GM21528 (cell line): ENCODE data around the gene REPS1.
"Not testable (repeated sequence)": the region's sequence is repeated elsewhere in the genome, so short reads cannot be mapped to it uniquely, and the experiment has no call there.

Experiments used
- ATAC-seq: cut with Tn5 transposase; IDR thresholded peaks from one replicate; pipeline ENCODE4 v1.9.1; 2021; ENCODE audit warnings: mild to moderate bottlenecking, moderate library complexity; ENCODE audit not compliant: unreplicated experiment, low FRiP score

The REPS1 gene

DNA sequence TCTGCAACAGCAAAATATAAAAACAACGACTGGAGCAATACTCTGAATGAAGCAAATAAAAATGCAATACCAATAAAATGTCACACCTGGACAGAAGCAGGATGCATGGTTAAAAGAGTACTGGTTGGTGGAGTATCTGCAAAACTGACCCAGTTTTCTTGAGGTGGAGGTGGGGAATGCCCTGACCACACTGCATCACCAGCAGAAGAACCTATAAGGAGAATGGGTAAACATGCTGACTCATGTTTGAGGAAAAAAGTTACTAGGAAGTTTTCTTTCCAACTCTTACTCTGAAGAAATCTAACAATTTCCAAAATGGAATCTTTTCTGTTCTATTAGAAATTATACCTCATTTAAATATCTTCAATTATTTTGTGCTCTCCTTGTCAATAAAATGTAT is 43.6 kb downstream of the REPS1 start:
- ATAC-seq: no peak

DNA sequence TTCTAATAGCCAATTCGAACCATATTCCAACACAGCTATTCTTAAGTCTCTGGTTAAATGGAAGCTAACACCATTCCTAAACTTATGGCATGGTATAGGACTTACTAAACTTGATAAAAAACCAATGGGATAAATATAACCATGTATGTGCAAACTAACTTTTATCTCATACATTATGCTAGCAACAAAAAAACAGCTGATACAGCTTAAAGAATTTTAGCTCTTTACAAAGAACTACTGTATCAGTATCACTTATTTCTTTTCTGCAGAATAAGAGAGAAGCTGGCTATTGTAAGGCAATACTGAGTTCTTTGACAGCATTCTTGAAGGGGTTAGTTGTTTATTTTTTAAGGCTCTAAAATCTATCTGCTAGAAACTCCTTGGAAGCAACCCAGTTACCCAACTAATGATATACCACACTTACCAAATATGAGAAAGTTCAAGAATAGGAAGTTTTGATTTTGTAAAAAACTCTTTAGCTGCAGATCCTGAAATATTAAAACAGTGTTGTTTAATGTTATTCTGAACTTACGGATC is 44.9 kb downstream of the REPS1 start:
- ATAC-seq: no peak

DNA sequence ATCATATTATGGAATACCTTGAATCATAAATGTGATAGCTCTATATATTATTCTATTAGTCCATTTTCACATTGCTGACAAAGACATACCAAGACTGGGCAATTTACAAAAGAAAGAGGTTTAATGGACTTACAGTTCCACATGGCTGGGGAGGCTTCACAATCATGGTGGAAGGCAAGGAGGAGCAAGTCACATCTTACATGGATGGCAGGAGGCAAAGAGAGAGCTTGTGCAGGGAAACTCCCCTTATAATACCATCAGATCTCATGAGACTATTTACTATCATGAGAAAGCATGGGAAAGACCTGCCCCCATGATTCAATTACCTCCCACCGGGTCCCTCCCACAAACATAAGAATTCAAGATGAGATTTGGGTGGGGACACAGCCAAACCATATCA is 51.2 kb downstream of the REPS1 start:
- ATAC-seq: not testable (repeated sequence)

DNA sequence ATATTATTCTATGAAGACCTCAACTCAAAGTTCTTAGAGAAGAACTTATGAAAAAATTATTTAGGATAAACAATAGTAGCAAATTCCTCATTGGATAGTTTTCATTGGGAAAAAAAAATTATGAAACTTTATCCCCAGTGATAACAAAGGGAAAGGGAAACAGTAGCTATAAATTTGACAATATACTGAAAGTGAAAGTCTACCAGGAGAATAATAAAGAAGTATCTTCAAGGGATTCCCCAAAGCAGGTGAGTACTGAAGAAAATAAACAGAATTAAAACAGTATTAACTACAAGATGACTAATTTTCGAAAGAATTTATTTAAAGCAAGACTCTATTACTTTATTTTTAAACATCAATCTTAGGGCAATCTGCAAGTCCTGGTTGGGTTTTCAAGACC is 56.4 kb downstream of the REPS1 start:
- ATAC-seq: no peak

DNA sequence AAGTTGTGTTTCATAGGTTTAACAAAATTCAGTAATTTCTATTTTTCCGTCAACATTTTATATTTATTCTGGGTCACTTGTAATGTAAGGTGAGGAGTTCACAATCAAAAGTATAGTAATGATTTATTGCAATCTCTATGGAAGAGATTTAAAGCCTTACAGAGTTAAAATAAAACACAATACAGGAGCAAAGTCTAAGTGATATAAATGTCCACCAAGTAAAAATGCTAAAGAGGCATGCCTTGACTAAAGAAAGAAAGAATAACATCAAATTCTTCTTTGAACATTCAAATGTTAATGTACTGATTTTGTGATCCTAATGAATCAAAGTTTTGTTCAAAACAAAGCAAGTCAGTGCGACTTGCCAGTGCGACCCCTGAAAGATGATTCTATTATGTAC is 61.5 kb downstream of the REPS1 start:
- no peak for ATAC-seq

DNA sequence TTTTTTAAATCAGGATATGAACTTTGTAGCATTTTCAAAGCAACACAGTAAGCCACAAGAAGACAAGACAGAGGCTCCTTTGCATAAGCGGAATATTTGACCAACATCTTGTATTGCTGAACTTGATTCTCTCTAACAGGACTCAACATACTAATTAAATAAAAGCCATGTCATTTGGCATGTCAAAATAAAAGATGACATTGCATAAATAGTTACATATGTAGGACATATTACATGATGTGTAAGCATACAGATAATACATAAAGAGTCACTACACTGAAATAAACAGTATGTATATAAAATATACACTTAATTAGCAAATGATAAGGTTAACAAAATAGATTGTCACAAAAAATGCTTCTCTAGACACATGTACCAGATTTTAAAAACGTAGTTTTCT is 62.2 kb downstream of the REPS1 start:
- no peak for ATAC-seq

DNA sequence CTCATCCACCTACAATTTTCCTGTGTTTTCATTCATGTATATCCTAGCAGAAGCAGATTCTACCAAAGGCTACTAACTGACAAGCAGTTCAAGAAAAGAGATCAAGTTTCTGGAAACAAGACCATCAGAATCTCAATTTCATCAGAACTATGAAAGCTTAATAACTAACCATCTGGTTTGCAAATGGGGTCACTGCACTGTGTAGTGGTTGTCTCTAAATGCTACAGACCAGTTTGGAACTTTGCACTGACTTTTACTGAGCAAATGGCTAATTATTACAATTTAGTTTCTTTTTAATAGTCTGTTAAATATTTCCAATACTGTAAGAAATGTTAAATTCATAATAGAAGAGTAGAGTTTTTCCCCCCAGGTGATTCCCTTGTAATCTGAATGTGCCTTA is 64.5 kb downstream of the REPS1 start:
- ATAC-seq: peak; percentile 58

DNA sequence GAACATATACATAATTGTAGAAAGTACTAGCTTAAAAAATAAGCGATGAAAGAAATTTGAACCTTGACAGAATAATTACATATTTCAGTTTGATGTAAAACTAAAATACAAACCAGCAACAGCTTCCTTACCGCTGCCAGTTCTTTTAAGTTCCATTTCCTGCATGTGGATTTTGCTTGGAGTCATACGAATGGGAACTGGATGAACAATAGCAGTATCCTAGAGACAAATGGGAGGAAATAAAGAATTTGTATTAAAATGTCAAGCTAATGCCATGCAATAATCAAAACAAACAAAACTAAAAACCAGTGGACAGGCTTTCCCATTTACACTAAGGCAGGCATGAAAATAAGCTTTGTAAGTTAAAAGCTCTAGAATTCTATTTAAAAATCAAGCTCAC is 67.1 kb downstream of the REPS1 start:
- no peak for ATAC-seq

DNA sequence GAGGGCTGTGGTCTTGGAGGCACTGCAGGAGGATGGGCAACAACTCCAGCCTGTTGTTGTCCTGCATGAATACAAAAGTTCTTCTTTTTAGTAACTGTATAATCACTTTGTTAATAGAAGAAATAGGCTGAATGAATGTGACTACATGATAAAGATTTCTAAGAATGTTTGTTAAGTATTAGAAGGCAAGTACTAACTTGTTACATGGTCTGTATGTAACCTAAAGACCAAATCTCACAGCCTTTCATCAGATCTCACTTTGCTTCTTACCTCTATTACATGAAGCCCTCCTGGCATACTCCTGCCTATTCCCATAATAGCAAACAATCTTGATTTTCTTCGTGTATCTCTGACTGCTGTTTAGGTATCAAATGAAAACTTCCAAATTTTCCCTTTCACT is 73.4 kb downstream of the REPS1 start:
- ATAC-seq: no peak

DNA sequence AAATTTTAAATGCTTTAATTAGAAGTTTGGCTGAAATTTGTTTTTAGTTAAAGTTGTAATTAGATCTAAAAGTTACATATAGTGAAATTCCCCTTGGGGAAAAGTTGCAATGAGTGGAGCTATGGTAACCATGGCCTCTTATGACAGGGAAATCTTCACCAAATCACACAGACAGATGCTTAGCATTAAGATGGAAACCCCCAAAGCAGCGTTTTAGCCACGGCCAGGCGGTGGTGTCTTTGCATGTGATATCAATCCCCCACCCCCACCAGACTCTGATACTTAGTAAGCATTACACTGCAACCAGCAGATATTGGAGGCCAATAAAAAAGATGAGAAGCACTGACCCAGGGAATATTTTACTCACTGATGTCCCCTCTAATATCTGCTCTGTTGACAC is 75.7 kb downstream of the REPS1 start:
- no peak for ATAC-seq

DNA sequence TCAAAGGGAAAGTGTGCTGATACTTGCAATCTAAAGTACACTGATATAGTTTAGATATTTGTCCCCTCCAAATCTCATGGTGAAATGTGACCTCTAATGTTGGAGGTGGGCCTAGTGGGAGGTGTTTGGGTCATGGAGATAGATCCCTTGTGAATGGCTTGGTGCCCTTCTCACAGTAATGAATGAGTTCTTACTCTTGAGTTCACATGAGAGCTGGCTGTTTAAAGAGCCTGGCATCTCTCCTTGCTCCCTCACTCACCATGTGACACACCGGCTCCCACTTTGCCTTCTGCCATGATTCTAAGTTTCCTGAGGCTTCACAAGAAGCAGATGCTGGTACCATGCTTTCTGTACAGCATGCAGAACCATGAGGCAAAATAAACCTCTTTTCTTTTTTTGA is 78.1 kb downstream of the REPS1 start:
- no peak for ATAC-seq

DNA sequence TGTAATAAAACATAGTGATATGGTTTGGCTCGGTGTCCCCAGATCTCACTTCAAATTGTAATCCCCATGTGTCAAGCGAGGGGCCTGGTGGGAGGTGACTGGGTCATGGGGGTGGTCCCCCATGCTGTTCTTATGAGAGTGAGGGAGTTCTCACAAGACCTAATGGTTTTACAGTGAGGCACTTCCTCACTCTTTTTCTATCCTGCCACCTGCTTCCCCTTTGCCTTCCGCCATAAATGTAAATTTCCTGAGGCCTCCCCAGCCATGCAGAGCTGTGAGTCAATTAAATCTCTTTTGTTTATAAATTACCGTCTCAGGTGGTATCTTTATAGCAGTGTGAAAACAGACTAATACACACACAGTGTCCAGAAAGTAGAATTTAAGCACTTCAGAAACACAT is 78.5 kb downstream of the REPS1 start:
- no peak for ATAC-seq

DNA sequence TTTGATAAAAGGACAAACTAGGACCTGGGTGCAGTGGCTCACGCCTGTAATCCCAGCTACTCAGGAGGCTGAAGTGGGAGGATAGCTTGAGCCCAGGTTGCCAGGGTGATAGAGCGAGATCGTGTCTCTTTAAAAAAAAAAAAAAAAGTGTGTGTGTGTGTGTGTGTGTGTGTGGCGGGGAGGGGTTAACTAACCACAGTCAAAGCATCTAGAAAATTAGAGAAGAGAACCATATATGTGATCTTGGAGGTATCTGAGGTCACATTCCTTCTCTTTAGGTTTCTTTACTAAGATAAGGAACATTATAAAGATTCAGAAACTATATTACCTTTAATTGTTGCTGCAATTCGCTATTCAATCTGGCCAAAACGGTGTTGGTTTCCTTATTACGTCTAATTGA is 80.9 kb downstream of the REPS1 start:
- ATAC-seq: no peak

DNA sequence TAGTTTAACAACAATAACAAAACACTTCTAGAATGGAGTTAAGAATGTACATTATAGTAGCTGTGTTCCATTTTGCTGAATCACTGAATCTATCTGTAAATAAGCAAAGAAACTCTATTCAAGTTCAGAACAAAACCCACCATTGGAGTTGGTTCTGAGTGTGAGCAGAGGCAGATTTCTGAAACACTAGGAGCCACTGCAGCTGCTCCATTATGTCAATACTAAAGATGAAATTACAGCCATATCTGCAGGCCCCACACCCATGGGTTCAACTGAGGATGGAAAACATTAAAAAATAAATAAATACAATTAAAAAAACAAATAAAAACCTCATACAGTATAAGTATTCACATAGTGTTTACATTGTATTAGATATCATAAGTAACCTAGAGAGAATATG is 91.0 kb downstream of the REPS1 start:
- no peak for ATAC-seq

DNA sequence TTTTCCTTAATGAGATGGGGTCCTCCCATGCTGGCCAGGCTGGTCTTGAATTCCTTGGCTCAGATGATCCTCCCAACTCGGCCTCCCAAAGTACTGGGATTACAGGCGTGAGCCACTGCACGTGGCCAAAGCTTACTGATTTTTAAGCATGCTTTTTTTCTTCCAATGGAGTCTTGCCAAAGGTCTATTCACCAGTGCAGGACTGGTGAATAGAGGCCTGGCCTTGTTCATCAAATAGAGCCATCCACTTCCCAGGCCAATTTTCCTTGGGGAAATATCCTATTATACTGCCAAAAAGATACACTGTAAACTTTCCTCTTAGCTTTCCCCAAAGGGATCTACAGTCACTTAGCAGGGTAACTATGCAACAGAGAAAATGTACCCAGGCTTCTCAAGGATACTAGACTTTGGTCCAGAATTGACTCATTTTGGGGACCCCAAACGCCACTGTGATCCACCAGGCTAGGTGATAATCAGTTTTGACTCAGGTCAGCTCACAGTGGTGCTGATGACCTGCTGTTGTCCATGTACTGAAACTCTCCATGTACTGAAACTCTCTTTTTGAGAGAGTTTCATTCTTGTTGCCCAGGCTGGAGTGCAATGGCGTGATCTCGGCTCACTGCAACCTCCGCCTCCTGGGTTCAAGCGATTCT is 91.8 kb downstream of the REPS1 start:
- no peak for ATAC-seq

DNA sequence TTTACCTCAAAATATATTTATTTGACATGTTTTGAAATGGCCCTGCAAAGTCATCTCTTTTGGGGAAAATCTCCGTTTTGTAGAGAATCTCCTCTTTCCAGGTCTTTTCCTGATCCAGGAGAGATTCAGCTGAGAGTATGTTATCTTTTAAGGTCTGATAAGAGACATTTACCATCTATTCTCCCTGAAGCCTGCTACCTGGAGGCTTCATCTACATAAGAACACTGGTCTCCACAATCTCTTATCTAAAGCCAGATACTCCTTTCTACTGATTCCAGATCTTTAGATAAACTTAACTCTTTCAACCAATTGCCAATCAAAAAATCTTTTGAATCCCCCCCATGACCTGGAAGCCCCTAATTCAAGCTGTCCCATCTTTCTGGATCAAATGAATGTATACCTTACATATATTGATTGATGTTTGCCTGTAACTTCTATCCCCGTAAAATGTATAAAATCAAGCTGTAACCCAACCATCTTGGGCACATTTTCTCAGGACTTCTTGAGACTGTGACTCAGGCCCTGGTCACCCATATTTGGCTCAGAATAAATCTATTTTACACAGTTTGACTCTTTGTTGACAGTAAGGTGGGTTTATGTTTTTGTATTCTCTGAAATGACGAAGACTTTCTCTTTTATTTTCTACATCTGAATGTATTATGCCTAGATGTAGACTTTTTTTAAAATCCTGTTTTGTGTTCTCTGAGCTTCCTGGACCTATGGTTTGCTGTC is 96.6 kb downstream of the REPS1 start:
- ATAC-seq: no peak

DNA sequence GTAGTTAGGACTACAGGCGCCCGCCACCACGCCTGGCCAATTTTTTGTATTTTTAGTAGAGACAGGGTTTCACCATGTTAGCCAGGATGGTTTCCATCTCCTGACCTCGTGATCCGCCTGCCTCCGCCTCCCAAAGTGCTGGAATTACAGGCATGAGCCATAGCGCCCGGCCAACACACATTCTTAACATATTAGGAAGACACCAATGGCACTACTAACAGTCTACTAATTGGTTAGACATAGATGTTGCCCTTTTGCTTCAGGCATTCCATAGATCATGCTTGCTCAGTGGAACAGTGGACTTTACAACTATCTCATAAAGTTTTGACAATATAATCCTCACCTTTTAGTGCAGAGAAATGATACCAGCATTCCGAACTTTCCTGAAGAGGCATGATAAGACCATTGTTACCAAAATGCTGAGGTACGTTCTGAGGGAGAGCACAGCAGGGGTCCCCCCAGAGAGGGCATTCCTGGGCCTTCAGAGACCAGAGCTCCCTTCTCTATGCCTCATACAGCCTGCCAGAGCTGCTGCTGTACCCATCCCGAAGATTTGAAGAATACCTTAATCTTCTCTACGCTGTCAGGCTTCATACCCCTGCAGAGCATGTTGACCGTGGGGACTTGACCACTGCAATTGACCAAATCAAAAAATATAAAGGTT is 102.8 kb downstream of the REPS1 start:
- no peak for ATAC-seq

DNA sequence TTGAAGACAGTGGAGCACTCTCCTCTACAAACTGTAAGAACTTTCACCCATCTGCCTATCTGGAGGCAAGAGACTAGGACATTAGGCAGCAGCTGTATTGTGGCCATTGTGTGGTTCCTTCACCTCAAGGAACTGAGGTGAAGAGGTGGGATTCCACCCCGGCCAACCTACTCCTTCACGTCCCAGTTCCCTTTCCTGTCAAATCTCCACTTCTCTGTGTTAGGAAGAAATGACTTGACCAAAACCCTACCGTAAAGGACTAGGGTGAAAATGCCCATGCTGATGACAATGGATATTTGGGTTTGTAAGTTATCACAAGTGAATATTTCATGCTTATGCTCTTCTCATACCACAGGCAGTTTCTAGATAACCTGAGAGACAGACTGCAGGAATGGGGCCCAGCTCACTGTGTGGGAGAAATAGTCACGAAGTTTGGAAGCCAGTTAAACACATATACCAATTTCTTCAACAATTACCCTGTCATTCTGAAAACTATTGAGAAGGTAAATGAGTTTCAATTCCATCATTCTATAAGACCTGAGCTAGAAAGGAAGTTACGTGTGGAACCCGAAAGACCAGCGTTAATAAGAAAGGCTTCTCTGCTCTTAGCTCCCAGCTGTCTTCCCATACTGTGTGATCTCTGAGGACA is 105.6 kb downstream of the REPS1 start:
- peak; percentile 78 for ATAC-seq

DNA sequence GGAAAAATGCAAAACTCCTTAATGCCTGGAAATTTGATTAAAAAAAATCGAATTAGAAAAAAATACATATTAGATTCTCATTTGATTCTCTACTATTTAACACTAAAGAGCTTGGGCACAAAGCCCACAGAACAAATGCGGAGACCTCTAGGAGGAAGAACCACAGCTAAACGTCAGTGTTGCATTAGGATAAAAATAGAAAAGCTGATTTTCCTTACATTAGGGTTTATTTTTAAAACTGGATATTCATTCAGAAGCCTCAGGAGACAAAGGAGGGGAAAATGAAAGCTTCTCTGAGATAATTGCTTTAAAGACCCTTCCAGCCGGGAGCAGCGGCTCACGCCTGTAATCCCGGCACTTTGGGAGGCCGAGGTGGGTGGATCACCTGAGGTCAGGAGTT is 114.9 kb downstream of the REPS1 start:
- ATAC-seq: no peak

DNA sequence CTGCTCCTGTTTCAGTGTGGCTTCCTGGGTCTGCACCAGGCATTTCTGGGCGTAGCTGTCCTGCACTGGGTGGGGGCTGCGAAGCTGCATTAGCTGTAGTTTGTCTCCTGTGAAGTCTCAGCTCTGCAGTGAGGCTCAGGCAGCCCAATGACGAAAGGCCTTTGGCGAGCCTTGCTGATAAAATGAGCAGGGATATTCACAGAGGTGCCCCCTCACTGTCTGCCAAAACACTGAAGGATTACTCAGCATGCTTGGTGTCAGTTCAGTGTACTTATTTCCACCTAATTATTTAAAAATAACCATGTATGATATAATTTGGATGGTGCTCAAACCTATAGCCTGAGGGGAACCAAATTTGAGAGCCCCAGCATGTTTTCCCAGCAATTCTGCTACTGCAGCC is 118.7 kb downstream of the REPS1 start:
- ATAC-seq: no peak

DNA sequence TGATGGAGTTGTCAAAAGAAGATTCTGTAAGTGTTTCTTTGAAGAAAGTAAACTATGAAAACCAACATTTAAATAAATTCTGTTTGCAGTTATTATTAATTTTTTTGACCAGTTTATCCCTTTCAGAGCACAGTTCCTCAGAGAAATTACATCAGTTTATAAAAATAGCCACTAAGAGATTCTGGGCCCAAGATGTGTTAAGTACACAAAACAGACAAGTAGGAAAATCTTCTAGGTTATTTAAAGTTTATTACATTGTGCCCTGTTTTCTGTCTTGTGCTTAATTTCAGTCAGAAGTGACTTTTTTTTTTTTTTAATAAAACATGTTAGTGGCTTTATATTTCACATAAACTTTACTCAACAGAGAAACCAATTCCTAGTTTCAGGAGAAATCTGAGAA is 119.9 kb downstream of the REPS1 start:
- no peak for ATAC-seq
